ENCODE measurements around the gene LRCOL1. TPM values are rescaled to one million over a fixed set of nuclear protein-coding genes. Genes with fewer than 3 reads are reported as not detected.
A peak's percentile ranks its signal among the peaks of the same experiment; 100 is the strongest.

Gene LRCOL1
- total RNA-seq, 1 donor from 2014 or later: not detected

GRCh38 chr12:132593938-132594358, 16.4 kb downstream of the LRCOL1 start:
- TF ChIP-seq, protein P1, sequence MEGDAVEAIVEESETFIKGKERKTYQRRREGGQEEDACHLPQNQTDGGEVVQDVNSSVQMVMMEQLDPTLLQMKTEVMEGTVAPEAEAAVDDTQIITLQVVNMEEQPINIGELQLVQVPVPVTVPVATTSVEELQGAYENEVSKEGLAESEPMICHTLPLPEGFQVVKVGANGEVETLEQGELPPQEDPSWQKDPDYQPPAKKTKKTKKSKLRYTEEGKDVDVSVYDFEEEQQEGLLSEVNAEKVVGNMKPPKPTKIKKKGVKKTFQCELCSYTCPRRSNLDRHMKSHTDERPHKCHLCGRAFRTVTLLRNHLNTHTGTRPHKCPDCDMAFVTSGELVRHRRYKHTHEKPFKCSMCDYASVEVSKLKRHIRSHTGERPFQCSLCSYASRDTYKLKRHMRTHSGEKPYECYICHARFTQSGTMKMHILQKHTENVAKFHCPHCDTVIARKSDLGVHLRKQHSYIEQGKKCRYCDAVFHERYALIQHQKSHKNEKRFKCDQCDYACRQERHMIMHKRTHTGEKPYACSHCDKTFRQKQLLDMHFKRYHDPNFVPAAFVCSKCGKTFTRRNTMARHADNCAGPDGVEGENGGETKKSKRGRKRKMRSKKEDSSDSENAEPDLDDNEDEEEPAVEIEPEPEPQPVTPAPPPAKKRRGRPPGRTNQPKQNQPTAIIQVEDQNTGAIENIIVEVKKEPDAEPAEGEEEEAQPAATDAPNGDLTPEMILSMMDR (IDR thresholded peaks at IDR 0.05; ENCODE audit: unreplicated experiment): no peak
- DNase-seq (ENCODE audit: low spot score, unreplicated experiment): peak; percentile 70
- H3K27me3 Mint-ChIP-seq: peaks cover 67% of the 10 kb centered on the region
- H3K4me3 Mint-ChIP-seq (ENCODE audit: low read depth): no peak overlapping the region
- H3K36me3 Mint-ChIP-seq (ENCODE audit: insufficient read depth): no peaks in the 10 kb centered on the region
- no peaks in the 10 kb centered on the region for H3K9me3 Mint-ChIP-seq (ENCODE audit: low read depth)
- peaks cover 8% of the 10 kb centered on the region for H3K4me1 Mint-ChIP-seq (ENCODE audit: low read depth)
- peak overlapping the region; percentile 6 for H3K27ac Mint-ChIP-seq

- no peak for DNase-seq (ENCODE audit: low spot score, unreplicated experiment)
- TF ChIP-seq, protein P1 (IDR thresholded peaks at IDR 0.05; ENCODE audit: unreplicated experiment): no peak
- Mint-ChIP-seq H3K4me1 (ENCODE audit: low read depth) (peaks cover 6% of the 10 kb centered on the region), H3K27ac (no peak overlapping the region), H3K9me3 (ENCODE audit: low read depth) (no peaks in the 10 kb centered on the region), H3K36me3 (ENCODE audit: insufficient read depth) (no peaks in the 10 kb centered on the region), H3K27me3 (peaks cover 69% of the 10 kb centered on the region), H3K4me3 (ENCODE audit: low read depth) (no peak overlapping the region)
These were observed 16.9 kb downstream of the LRCOL1 start for GRCh38 chr12:132593521-132593920.

DNA sequence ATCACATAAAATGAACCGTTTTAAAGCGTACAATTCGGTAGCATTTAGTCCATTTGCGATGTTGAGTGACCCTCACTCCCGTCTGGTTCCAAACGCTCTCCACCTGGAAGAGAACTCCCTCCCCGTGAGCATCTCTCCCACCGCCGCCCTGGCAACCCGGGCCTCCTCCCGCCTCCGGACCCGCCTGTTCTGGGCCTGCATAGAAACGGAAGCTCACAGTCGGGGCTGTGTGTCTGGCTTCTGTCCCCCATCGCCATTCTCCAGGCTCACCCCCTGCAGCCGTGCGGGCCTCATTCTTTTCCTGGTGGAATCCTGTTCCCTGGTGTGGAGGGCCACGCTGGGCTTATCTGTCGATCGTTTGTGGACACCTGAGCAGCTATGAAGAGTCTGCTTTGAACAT, 17.3 kb downstream of the LRCOL1 start:
- H3K27me3 Mint-ChIP-seq: peaks cover 73% of the 10 kb centered on the region
- no peak overlapping the region for H3K4me3 Mint-ChIP-seq (ENCODE audit: low read depth)
- no peak overlapping the region for H3K27ac Mint-ChIP-seq
- H3K4me1 Mint-ChIP-seq (ENCODE audit: low read depth): peaks cover 6% of the 10 kb centered on the region
- H3K36me3 Mint-ChIP-seq (ENCODE audit: insufficient read depth): no peaks in the 10 kb centered on the region
- no peak for DNase-seq (ENCODE audit: low spot score, unreplicated experiment)
- TF ChIP-seq, protein P1 (IDR thresholded peaks at IDR 0.05; ENCODE audit: unreplicated experiment): no peak
- no peaks in the 10 kb centered on the region for H3K9me3 Mint-ChIP-seq (ENCODE audit: low read depth)

DNA sequence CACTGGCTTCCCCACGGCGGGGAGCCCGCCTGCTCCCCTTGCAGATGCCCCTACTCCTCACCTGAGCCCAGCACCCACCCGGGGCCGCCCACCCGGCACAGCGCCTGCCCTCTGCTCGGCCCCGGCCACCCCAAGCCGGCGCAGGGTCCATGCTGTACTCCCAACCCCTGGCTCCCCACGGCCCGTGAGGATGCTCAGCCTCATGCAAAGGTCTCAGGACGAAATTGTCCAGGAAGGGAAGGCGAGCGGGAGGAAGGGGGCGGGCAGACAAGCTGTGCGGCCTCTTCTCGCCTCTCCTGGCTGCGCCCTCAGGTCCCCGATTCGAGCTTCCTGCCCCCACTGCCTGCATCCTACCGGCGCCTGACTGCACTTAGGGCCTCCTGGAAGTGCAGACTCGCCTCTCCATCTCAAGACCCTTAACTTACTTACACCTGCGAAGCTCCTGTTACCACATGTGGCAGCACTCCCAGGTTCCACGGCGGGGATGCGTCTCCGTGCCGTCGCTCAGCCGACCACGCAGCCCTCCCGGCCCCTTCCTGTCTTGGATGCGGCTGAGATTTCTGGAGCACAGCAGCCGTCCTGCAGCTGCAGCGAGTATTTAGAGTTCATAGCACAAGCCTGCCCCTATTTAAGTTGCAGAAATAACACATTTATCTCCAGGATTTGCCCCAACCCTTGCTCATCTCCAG, 18.0 kb downstream of the LRCOL1 start:
- Mint-ChIP-seq H3K9me3 (ENCODE audit: low read depth) (no peaks in the 10 kb centered on the region), H3K27ac (no peak overlapping the region), H3K36me3 (ENCODE audit: insufficient read depth) (no peaks in the 10 kb centered on the region), H3K4me1 (ENCODE audit: low read depth) (peaks cover 3% of the 10 kb centered on the region), H3K4me3 (ENCODE audit: low read depth) (no peak overlapping the region), H3K27me3 (peaks cover 70% of the 10 kb centered on the region)
- TF ChIP-seq, protein P1 (IDR thresholded peaks at IDR 0.05; ENCODE audit: unreplicated experiment): no peak
- no peak for DNase-seq (ENCODE audit: low spot score, unreplicated experiment)

- Mint-ChIP-seq H3K36me3 (ENCODE audit: insufficient read depth) (no peaks in the 10 kb centered on the region), H3K4me3 (ENCODE audit: low read depth) (no peak overlapping the region), H3K27me3 (peaks cover 66% of the 10 kb centered on the region), H3K27ac (no peak overlapping the region), H3K9me3 (ENCODE audit: low read depth) (no peaks in the 10 kb centered on the region), H3K4me1 (ENCODE audit: low read depth) (no peaks in the 10 kb centered on the region)
- no peak for DNase-seq (ENCODE audit: low spot score, unreplicated experiment)
- TF ChIP-seq, protein P1 (IDR thresholded peaks at IDR 0.05; ENCODE audit: unreplicated experiment): no peak
These were observed 19.1 kb downstream of the LRCOL1 start for GRCh38 chr12:132591107-132591935.

All from progenitor cell of endocrine pancreas (in vitro differentiated cells).